ENCODE measurements around the gene SFT2D1.
"Not testable (repeated sequence)": the region's sequence is repeated elsewhere in the genome, so short reads cannot be mapped to it uniquely, and the experiment has no call there.

The SFT2D1 gene

GRCh38 chr6:166364456-166364855 lies 22.1 kb upstream of the SFT2D1 start:
- no peak for DNase-seq (ENCODE audit: low read depth in 2 of 2)

- not testable (repeated sequence) for DNase-seq (ENCODE audit: low read depth in 2 of 2)
Measured at GRCh38 chr6:166362427-166362826, 20.1 kb upstream of the SFT2D1 start.

- DNase-seq (ENCODE audit: low read depth in 2 of 2), result no peak
Measured at GRCh38 chr6:166361077-166361429, 18.7 kb upstream of the SFT2D1 start.

DNA sequence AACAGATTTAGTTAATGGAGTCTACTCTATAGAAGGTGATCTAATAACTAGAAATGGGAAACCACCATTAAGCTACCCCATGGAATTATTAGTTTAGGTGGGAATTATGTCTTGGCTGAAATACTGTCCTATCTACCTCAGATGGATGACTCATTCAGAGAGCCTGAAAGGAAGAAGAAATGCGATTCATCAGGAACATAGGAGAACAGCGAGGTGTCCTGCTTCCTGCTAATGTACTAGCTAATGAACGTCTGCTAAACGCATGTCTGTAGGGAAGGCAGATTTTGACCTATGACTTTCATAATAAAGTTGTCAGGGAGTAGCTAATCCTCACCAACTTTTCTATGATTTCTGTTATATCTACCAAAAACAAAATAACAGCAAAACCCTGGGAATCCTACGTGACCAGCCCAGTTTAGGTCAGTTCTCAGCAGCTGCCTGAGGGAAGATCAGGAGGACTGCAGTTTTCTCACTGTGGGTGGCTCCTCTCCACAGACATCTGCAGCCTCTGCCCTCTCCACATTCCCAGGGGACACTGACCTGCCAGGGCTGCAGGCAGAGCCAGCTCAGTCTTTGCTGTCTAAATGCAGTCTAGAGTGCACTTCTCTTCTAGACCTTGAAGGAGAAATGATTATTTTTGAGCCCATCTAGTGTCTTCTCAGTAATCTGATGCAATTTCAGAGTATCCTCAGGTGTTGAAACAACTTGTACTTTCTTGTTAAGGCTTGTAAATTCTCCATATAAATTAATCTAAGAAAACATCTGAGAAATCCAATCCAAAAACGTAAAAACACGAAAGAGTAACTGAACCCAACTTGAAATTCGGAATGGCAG lies 18.1 kb upstream of the SFT2D1 start:
- DNase-seq (ENCODE audit: low read depth in 2 of 2), result no peak

DNA sequence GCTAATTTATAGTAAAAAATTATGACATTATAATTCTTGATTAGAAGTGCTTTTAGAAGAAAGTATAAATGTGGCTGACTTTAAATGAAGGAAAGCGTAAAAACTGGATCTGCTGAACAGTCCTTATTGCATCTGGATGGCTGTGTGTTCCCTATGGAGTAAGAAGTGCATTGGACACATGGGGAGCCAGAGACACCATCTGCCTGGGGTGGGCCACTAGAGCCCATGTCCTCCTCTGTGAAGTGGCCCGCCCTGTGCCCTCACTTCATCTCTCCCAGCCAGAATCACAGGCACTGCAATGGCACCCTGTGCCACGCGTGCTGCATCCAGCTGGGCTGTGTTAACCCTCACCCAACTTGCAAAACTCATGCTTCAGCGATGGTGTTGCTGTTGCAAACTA lies 13.2 kb upstream of the SFT2D1 start:
- DNase-seq (ENCODE audit: low read depth in 2 of 2), result no peak

- DNase-seq (ENCODE audit: low read depth in 2 of 2), result no peak
Measured at GRCh38 chr6:166354965-166355364, 12.6 kb upstream of the SFT2D1 start.

- DNase-seq (ENCODE audit: low read depth in 2 of 2), result no peak
Measured at GRCh38 chr6:166354143-166354542, 11.8 kb upstream of the SFT2D1 start.

DNA sequence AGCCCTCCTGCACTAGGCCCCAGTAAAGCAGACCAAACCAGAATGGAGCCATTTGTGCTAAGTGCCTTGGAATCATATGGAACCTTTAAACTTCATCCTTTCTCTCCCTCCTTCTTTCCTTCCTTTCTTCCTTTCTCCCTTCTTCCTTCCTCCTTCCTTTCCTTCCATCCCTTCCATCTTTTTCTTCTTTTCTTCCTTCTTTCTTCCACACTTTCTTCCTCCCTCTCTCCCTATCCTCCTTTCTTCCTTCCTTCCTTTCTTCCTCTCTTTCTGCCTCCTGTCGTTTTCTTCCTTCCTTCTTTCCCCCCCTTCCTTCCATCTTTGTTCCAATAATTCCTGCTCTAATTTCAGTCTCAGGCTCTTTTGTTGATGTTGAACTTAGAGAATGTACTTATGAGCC lies 11.2 kb upstream of the SFT2D1 start:
- no peak for DNase-seq (ENCODE audit: low read depth in 2 of 2)

GRCh38 chr6:166352923-166353322 lies 10.6 kb upstream of the SFT2D1 start:
- DNase-seq (ENCODE audit: low read depth in 2 of 2), result no peak

DNA sequence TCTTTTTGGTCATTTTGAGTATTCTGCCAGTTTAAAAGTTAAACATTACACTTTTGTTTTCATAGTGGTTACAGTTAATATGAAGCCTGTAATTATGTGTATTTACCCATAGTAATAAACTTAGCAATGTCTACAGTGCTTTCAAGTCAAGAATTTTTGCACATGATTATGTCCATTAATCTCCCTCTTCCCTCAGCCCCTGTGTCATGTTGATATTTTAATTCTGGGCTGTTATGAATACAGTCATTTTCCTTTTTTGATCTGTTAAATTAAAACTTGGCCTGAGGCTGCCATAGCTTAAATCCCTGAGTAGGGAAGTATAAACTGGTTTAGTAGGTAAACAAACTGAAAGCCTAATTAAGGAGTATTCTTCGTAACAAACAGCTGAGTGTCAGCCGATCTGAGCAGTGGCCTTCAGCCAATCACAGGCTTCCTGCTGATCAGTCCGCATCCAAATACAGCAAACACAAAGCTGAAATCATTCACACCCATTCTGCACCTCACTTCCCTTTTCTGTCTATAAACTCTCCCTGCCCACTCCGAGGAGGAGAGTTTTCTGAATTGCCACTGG lies 9.5 kb upstream of the SFT2D1 start:
- DNase-seq (ENCODE audit: low read depth in 2 of 2), result no peak

GRCh38 chr6:166348305-166348949 lies 6.1 kb upstream of the SFT2D1 start:
- DNase-seq (ENCODE audit: low read depth in 2 of 2), result no peak

GRCh38 chr6:166346965-166347364 lies 4.6 kb upstream of the SFT2D1 start:
- DNase-seq (ENCODE audit: low read depth in 2 of 2), result no peak

DNA sequence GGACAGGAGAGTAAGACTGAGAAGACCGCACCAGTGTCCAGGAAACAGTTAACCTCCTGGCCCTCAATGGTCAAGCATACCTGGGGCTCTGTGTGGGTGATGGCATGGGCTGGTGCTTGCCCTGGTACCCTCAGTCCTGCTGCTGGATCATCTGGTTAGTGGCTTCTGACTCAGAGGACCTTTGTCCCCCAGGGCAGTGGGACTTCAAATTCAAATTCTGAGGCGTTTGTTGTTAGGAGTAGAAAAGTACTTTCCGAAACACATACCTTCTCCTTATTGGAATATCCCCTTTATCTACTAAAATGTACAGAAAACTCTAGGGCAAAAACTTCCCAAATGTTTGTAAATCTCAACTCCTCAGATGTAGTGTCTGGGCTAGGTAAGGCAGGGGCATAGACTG lies 4.1 kb upstream of the SFT2D1 start:
- DNase-seq (ENCODE audit: low read depth in 2 of 2), result no peak

DNA sequence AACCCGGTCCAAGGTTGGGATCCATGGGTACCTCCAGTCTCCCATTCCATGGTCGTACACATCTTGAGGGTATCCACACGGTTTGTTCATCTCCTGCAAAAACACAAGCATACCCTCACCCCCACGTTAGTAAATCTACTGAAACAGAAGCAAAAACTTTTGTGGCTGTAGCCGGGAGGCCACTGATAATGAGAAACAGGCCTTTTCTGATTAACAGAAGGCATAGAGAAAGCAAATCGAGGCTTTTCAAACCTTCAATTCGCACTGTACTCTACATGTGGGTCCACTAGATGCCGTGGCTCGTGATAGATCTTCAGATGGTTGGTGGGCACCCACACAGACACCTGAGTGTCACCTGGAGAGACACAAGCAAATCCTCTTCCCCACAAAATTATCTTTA lies 3.3 kb upstream of the SFT2D1 start:
- not testable (repeated sequence) for DNase-seq (ENCODE audit: low read depth in 2 of 2)

- DNase-seq (ENCODE audit: low read depth in 2 of 2), result not testable (repeated sequence)
Measured at GRCh38 chr6:166344921-166345320, 2.6 kb upstream of the SFT2D1 start.

GRCh38 chr6:166344240-166344639 lies 1.9 kb upstream of the SFT2D1 start:
- DNase-seq (ENCODE audit: low read depth in 2 of 2), result no peak

- no peak for DNase-seq (ENCODE audit: low read depth in 2 of 2)
Measured at GRCh38 chr6:166343150-166343487, 774 bp upstream of the SFT2D1 start.

GRCh38 chr6:166341977-166342348 lies 382 bp downstream of the SFT2D1 start:
- DNase-seq (ENCODE audit: low read depth in 2 of 2), result no peak

DNA sequence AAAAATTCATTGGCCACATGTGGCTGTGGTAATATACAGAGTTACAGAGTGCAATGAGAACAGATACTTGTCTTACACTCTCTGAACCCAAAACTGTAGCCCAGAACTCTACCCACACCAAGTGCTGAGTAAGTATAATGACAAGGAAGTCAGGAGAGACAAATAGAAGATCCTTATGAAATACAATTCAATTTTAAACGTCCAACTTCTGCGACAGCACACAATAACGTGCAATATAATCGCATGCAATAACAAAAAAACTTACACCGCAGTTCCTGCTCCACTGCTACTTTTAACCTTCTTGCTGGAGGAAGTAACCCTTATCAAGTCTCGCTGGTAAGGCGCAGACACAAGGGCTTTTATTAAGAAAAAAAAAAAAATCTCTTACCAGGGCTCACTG lies 881 bp downstream of the SFT2D1 start:
- no peak for DNase-seq (ENCODE audit: low read depth in 2 of 2)

DNA sequence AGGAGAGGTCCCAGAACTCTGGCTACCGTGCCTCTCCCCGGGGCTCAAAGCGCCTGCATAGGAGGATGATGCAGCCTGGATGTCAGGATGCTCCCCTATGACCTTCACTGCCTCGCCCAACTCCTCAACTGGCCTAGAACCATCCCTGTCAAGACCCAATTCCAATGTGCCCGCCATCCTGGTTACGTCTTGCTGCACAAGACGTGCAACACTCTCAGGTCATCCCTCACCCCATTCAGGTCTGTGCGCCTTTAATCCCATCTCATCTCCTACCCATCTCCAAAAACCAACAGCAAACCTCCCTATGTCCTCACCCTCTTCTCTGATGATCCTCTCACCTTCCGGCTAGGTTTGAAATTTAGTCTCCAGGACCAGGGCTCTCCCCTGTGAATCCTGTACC lies 3.5 kb downstream of the SFT2D1 start:
- no peak for DNase-seq (ENCODE audit: low read depth in 2 of 2)

- no peak for DNase-seq (ENCODE audit: low read depth in 2 of 2)
Measured at GRCh38 chr6:166336847-166337246, 5.5 kb downstream of the SFT2D1 start.

GRCh38 chr6:166335378-166336302 lies 6.7 kb downstream of the SFT2D1 start:
- no peak for DNase-seq (ENCODE audit: low read depth in 2 of 2)
